ENCODE results near the gene SMAD4. TPM values are rescaled to one million over a fixed set of nuclear protein-coding genes. Genes with fewer than 3 reads are reported as not detected.

SMAD4 gene
- total RNA-seq, 3 donors from 2014 or later = 96.2 to 155 (median 102) TPM

- Histone ChIP-seq H3K27me3 (no peaks in the 10 kb centered on the region), H3K4me1 (no peaks in the 10 kb centered on the region), H3K9me3 (no peaks in the 10 kb centered on the region), H3K27ac (no peak overlapping the region), H3K4me3 (no peak overlapping the region), H3K36me3 (no peaks in the 10 kb centered on the region)
- intact Hi-C loops (cut with DNase I; ENCODE audit: low total_unique reads) = no loop called here
- DNase-seq (ENCODE audit: low spot score in 2 of 2) = no peak
- no peak for TF ChIP-seq CTCF (IDR thresholded peaks at IDR 0.05)
- TF ChIP-seq POLR2AphosphoS5 (IDR thresholded peaks at IDR 0.05) = no peak
These were observed 19.8 kb upstream of the SMAD4 start for GRCh38 chr18:51010218-51010617.

- Histone ChIP-seq H3K4me3 (no peak overlapping the region), H3K27ac (no peak overlapping the region), H3K27me3 (no peaks in the 10 kb centered on the region), H3K4me1 (no peaks in the 10 kb centered on the region), H3K36me3 (no peaks in the 10 kb centered on the region), H3K9me3 (no peaks in the 10 kb centered on the region)
- intact Hi-C loops (cut with DNase I; ENCODE audit: low total_unique reads) = no loop called here
- DNase-seq (ENCODE audit: low spot score in 2 of 2) = no peak
- TF ChIP-seq POLR2AphosphoS5 (IDR thresholded peaks at IDR 0.05) (no peak), POLR2A (IDR thresholded peaks at IDR 0.05) (no peak), CTCF (IDR thresholded peaks at IDR 0.05) (no peak)
These were observed 18.3 kb upstream of the SMAD4 start for GRCh38 chr18:51011709-51012108.

GRCh38 chr18:51012441-51012840 is 17.6 kb upstream of the SMAD4 start:
- intact Hi-C loops (cut with DNase I; ENCODE audit: low total_unique reads) = no loop called here
- H3K4me3 ChIP-seq = no peak overlapping the region

GRCh38 chr18:51013259-51013658 is 16.8 kb upstream of the SMAD4 start:
- Histone ChIP-seq H3K9me3 (no peaks in the 10 kb centered on the region), H3K4me3 (no peak overlapping the region), H3K27me3 (no peaks in the 10 kb centered on the region), H3K36me3 (no peaks in the 10 kb centered on the region), H3K4me1 (no peaks in the 10 kb centered on the region), H3K27ac (no peak overlapping the region)
- TF ChIP-seq POLR2AphosphoS5 (IDR thresholded peaks at IDR 0.05) (no peak), POLR2A (IDR thresholded peaks at IDR 0.05) (no peak), CTCF (IDR thresholded peaks at IDR 0.05) (no peak)
- intact Hi-C loops (cut with DNase I; ENCODE audit: low total_unique reads) = no loop called here
- no peak for DNase-seq (ENCODE audit: low spot score in 2 of 2)

More at GRCh38 chr18:51012441-51012840, 17.6 kb upstream of the SMAD4 start:
- no peak for TF ChIP-seq POLR2AphosphoS5 (IDR thresholded peaks at IDR 0.05)
- no peaks in the 10 kb centered on the region for H3K36me3 ChIP-seq
- no peaks in the 10 kb centered on the region for H3K27me3 ChIP-seq
- H3K27ac ChIP-seq = no peak overlapping the region
- no peaks in the 10 kb centered on the region for H3K4me1 ChIP-seq
- no peaks in the 10 kb centered on the region for H3K9me3 ChIP-seq
- DNase-seq (ENCODE audit: low spot score in 2 of 2) = no peak

DNA sequence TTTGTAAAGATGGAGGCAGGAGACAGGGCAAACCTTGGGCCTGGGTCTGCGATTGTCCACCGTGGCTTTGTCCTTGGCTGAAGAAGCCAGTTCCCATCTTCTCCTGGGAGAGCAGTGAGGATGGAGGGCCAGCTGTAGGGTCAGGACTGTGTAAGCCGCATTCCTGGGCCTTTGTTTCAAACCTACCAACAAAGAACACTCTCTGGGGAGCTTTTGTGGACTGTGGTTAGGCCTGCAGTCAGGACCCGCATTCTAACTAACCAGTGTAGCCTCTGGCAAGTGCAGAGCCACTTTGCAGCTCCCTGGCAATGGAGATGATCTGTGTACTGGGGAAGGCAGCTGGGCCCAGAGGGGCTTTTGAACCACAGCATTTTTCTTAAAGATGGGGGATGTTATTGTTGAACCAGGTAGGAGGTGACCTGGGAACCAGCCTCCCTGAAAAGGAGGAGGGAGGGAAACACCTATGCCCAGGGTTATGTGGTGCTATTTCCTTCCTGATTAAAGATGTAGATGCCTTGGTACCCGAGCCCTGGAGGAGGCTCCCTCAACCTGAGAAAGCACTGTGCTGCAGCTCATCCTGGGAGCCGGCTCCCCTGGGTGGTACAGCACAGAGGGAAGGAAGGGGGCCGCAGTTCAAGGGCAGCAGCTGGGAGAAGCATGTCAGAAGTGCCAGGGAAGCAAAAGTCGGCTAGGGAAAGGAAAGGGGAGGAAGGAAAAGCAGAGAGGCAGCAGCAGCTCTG is 12.7 kb upstream of the SMAD4 start:
- Histone ChIP-seq H3K36me3 (no peaks in the 10 kb centered on the region), H3K9me3 (no peaks in the 10 kb centered on the region), H3K27me3 (no peaks in the 10 kb centered on the region), H3K4me1 (no peaks in the 10 kb centered on the region), H3K4me3 (no peak overlapping the region), H3K27ac (no peak overlapping the region)
- TF ChIP-seq CTCF (IDR thresholded peaks at IDR 0.05) (no peak), POLR2AphosphoS5 (IDR thresholded peaks at IDR 0.05) (no peak), POLR2A (IDR thresholded peaks at IDR 0.05) (no peak)
- DNase-seq (ENCODE audit: low spot score in 2 of 2) = no peak
- intact Hi-C loops (cut with DNase I; ENCODE audit: low total_unique reads) = no loop called here
